ENCODE results near the gene EXOC3L1. TPM values are rescaled to one million over a fixed set of nuclear protein-coding genes. Genes with fewer than 3 reads are reported as not detected.

The EXOC3L1 gene
- total RNA-seq, 2 experiments from 2014 or later, result not detected

DNA sequence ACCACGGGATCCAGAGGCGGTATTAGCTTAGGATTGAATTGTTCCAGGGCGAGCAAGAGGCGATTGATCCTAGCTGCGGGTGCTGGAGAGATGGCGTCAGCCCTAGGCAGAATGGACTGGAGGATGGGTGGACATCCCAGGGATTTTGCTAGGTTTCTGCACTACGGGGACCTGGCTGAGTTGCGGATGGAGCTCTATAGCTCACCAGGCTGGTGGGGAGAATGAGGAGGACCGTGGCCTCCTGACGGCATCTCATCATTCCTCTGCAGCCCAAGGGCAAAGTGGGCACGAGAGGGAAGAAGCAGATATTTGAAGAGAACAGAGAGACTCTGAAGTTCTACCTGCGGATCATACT, 37.6 kb upstream of the EXOC3L1 start:
- no peaks in the 10 kb centered on the region for H3K9me2 ChIP-seq (ENCODE audit: insufficient read depth, low read length)
- H4K20me1 ChIP-seq (ENCODE audit: insufficient read depth, low read length), result no peaks in the 10 kb centered on the region
- no peaks in the 10 kb centered on the region for H3K9me3 ChIP-seq (ENCODE audit: low read length)
- peaks cover 44% of the 10 kb centered on the region for H3K36me3 ChIP-seq (ENCODE audit: insufficient read depth, low read length)
- peaks cover 18% of the 10 kb centered on the region for H3K4me1 ChIP-seq (ENCODE audit: insufficient read depth, low read length, poor library complexity, severe bottlenecking)
- ChIA-PET CTCF (ENCODE audit: unreplicated experiment) (interaction anchor here (0.6 to 1.8 kb wide), 6 partner anchors 9 to 314 kb away, joined by 3 to 7 read pairs (median 4); partner anchors contain the start of gene FHOD1), POLR2A (interaction anchor here (0.6 to 1.8 kb wide), 9 partner anchors 9 to 191 kb away, joined by 3 to 11 read pairs (median 5); partner anchors contain the start of gene FHOD1)
- no peak for TF ChIP-seq EZH2phosphoT487 (IDR thresholded peaks at IDR 0.05; ENCODE audit: borderline replicate concordance, low read depth, low read length)
- TF ChIP-seq, protein P1, sequence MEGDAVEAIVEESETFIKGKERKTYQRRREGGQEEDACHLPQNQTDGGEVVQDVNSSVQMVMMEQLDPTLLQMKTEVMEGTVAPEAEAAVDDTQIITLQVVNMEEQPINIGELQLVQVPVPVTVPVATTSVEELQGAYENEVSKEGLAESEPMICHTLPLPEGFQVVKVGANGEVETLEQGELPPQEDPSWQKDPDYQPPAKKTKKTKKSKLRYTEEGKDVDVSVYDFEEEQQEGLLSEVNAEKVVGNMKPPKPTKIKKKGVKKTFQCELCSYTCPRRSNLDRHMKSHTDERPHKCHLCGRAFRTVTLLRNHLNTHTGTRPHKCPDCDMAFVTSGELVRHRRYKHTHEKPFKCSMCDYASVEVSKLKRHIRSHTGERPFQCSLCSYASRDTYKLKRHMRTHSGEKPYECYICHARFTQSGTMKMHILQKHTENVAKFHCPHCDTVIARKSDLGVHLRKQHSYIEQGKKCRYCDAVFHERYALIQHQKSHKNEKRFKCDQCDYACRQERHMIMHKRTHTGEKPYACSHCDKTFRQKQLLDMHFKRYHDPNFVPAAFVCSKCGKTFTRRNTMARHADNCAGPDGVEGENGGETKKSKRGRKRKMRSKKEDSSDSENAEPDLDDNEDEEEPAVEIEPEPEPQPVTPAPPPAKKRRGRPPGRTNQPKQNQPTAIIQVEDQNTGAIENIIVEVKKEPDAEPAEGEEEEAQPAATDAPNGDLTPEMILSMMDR (conservative IDR thresholded peaks at IDR 0.05; ENCODE audit: low read length), result no peak
- no TSS peak for BruUV-seq (replicated peaks)
- H2AFZ ChIP-seq (ENCODE audit: low read length), result peak overlapping the region; percentile 53; the same call in 1 of the 2 replicates
- peaks cover 13% of the 10 kb centered on the region for H3K79me2 ChIP-seq (ENCODE audit: insufficient read depth, low read depth, low read length)
- peak overlapping the region; percentile 90 for H3K4me2 ChIP-seq (ENCODE audit: low read length)
- intact Hi-C loops (cut with micrococcal nuclease; ENCODE audit: unreplicated experiment), result loop anchor here (1.0 to 5.0 kb wide), 3 partner anchors 20 to 210 kb away; partner anchors contain the start of genes E2F4 and FHOD1
- DNase-seq (ENCODE audit: low spot score), result no peak
- H3K27ac ChIP-seq (ENCODE audit: low read depth, low read length, poor library complexity, severe bottlenecking), result peak overlapping the region; percentile 19
- peak overlapping the region; percentile 95 for H3K4me3 ChIP-seq (ENCODE audit: low read depth, low read length, poor library complexity, severe bottlenecking)

DNA sequence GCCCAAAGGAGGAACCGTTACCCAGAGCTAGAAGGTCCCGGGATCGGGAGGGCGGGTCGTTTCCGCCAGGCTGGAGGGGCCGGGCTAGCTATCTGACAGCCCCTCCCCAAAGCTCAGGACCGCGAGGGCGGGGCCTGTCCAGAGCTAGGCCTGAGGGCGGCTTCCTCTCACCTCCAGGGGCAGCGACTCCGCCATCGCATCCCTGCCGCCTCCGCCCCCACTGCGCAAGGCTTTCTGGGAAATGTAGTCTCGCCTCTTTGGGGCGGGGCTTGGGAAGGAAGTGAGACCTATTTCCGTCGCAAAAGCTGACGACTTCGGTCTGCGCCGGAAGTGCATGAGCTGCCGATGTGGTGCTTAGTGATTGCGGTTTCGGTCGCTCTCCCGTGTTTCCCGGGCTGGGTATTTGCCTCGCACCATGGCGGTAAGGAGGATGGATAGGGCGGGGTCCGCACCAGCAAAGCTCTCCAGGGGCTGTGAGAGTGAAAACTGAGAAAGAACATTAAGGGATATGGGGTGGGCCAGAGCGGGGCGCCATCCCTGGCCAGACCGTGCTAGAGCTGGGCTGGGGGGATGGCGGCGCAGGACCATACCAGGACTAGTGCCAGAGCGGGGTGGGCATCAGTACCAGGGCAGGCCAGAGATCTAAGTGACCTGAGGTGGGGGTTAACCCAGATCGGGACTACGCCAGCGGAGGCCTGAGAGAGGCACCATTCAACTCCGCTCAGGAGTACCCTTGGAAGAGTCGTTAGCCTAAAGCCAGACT, 37.0 kb upstream of the EXOC3L1 start, which contains the start of gene TMEM208:
Gene TMEM208 (plus strand): TSS at position 327 of the 763 bp plus-strand sequence. CDS start 89 bp downstream, at position 416.
- DNase-seq (ENCODE audit: low spot score), result peak; percentile 98
- Histone ChIP-seq H3K79me2 (ENCODE audit: insufficient read depth, low read depth, low read length) (peaks cover 13% of the 10 kb centered on the region), H2AFZ (ENCODE audit: low read length) (peak within 1 kb of the TSS; percentile 76; the same call in 1 of the 2 replicates), H3K4me1 (ENCODE audit: insufficient read depth, low read length, poor library complexity, severe bottlenecking) (peaks cover 18% of the 10 kb centered on the region), H3K9me2 (ENCODE audit: insufficient read depth, low read length) (no peaks in the 10 kb centered on the region), H3K27ac (ENCODE audit: low read depth, low read length, poor library complexity, severe bottlenecking) (peak within 1 kb of the TSS; percentile 19), H3K36me3 (ENCODE audit: insufficient read depth, low read length) (peaks cover 40% of the 10 kb centered on the region), H3K4me2 (ENCODE audit: low read length) (peak within 1 kb of the TSS; percentile 95), H3K9me3 (ENCODE audit: low read length) (no peaks in the 10 kb centered on the region), H3K4me3 (ENCODE audit: low read depth, low read length, poor library complexity, severe bottlenecking) (peak within 1 kb of the TSS; percentile 95), H4K20me1 (ENCODE audit: insufficient read depth, low read length) (no peaks in the 10 kb centered on the region)
- no peak for TF ChIP-seq EZH2phosphoT487 (IDR thresholded peaks at IDR 0.05; ENCODE audit: borderline replicate concordance, low read depth, low read length)
- TF ChIP-seq, protein P1 (conservative IDR thresholded peaks at IDR 0.05; ENCODE audit: low read length), result peak; percentile 71
- ChIA-PET CTCF (ENCODE audit: unreplicated experiment) (interaction anchor here (0.5 to 1.8 kb wide), 10 partner anchors 9 to 445 kb away, joined by 3 to 7 read pairs (median 4); partner anchors contain the start of gene FHOD1), POLR2A (interaction anchor here (0.6 to 2.3 kb wide), 16 partner anchors 9 to 356 kb away, joined by 3 to 11 read pairs (median 4); partner anchors contain the start of gene SLC9A5)
- BruUV-seq (replicated peaks), result no TSS peak
- intact Hi-C loops (cut with micrococcal nuclease; ENCODE audit: unreplicated experiment), result loop anchor here (1.0 to 5.0 kb wide), 3 partner anchors 20 to 210 kb away; partner anchors contain the start of genes E2F4 and FHOD1

All from OCI-LY7 (cell line).